Activated CD4-positive, alpha-beta T cell treated with anti-CD3 and anti-CD28 coated beads, Interleukin-2, amount 50 U/mL, for 1 hour (primary cell): ENCODE measurements around the gene PFAS.
A peak's percentile ranks its signal among the peaks of the same experiment; 100 is the strongest.
"Not testable (repeated sequence)": the region's sequence is repeated elsewhere in the genome, so short reads cannot be mapped to it uniquely, and the experiment has no call there.

Experiments used
- DNase-seq: peaks from one replicate; pipeline ENCODE4 v3.0.0-alpha.2; 2020

The PFAS gene, protein sequence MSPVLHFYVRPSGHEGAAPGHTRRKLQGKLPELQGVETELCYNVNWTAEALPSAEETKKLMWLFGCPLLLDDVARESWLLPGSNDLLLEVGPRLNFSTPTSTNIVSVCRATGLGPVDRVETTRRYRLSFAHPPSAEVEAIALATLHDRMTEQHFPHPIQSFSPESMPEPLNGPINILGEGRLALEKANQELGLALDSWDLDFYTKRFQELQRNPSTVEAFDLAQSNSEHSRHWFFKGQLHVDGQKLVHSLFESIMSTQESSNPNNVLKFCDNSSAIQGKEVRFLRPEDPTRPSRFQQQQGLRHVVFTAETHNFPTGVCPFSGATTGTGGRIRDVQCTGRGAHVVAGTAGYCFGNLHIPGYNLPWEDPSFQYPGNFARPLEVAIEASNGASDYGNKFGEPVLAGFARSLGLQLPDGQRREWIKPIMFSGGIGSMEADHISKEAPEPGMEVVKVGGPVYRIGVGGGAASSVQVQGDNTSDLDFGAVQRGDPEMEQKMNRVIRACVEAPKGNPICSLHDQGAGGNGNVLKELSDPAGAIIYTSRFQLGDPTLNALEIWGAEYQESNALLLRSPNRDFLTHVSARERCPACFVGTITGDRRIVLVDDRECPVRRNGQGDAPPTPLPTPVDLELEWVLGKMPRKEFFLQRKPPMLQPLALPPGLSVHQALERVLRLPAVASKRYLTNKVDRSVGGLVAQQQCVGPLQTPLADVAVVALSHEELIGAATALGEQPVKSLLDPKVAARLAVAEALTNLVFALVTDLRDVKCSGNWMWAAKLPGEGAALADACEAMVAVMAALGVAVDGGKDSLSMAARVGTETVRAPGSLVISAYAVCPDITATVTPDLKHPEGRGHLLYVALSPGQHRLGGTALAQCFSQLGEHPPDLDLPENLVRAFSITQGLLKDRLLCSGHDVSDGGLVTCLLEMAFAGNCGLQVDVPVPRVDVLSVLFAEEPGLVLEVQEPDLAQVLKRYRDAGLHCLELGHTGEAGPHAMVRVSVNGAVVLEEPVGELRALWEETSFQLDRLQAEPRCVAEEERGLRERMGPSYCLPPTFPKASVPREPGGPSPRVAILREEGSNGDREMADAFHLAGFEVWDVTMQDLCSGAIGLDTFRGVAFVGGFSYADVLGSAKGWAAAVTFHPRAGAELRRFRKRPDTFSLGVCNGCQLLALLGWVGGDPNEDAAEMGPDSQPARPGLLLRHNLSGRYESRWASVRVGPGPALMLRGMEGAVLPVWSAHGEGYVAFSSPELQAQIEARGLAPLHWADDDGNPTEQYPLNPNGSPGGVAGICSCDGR (N-terminal part only)

GRCh38 chr17:8248751-8249607 is at the start of gene PFAS:
TSS of gene PFAS (plus strand) at chr17:8249289. CDS start at chr17:8253938, 4,649 bp downstream.
- DNase-seq = peak; percentile 95

DNA sequence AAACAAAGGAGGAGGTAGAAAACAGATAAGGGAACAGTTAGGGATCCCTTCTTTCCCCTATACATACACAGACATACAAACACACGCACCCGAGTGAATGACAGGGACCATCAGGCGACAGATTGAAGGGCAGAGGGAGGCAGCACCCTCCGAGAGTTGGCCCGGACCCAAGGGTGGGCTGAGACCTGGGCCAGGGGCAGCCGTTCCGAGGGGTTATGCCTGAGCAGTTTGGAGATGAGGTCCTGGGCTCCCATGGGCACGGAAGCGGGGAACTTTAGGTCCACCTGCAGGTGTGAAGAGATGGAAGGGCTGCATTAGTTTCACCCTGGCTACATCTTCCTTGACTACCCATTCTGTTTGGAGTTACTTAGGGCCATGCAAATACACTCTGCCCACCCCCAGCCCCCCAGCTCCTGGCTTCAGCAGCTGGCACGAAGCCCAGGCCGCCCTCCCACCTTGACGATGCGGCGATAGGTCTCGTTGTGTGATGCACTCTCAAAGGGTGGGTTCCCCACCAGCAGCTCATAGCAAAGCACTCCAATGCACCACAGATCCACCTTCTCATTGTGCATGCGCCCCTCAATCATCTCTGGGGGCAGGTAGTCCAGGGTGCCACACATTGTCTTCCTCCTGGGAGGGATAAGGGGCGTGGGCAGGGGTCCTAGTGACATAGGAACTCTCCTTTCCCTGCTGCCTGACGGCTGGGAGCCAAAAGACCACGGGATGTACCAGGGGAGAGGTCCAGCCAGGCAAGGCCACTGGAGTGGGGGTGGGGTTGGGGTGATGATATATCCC is 44.1 kb upstream of the PFAS start:
- DNase-seq = no peak

DNA sequence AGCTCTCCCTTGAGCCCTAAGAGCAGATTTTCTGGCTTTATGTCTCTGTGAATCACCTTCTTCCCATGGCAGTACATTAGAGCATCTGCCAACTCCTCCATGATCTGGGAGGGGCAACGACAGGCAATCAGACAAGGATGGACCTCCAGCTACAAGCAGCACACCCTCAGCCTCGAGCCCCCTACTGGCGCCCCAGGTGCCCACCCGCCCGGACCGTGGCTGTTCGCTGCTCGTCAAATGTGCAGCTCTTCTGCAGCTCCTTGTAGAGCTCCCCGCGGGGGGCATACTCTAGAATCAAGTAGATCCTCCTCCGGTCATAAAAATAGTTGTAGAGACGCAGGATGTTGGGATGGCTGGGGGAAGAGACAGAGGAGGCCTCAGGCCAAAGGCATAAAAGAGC is 42.6 kb upstream of the PFAS start:
- DNase-seq = no peak

DNA sequence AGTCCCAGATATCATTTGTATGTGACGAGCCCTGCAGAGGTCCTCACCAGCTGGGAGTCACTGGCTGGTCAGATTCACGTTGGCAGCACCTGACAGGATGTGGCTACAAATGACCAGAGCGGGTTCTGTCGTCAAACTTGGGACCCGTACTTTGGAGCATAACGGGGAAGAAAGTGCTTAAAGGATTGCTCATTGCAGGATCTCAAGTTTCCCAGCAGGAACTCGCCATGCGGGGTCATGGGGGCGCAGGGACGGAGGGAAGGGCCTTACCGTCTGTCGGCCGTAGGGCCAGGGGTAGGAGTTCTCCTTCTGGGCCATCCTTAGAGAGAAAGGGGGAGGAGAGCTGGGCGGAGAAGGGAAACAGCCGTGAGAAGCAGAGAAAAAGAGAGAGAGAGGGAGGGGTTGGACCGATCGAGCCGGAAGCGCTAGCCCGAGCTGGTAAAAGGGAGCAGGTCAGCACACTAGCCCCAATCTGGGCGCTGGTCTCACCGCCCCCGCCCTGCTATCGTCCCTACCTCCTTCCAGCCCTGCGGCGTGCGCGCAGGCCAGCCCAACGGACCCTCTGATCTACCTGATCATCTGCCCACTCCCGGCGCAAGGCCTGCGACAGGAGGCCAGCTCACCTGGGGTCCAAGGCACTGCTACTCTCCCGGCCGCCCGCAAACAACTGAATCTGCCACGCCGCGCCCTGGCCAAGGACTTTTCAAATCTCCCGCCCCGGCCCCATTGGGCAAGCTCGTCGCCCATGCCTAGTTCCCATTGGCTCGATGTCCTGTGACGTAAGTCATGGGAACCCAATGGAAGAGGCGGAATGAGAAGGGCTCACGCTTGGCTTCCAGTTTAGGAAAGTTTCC is 39.0 kb upstream of the PFAS start, which contains the start of gene AURKB:
Gene AURKB, minus strand, starts transcription at position 669 of the 854 bp plus-strand sequence. Its CDS starts 351 bp downstream, at position 318.
- peak; percentile 90 for DNase-seq

DNA sequence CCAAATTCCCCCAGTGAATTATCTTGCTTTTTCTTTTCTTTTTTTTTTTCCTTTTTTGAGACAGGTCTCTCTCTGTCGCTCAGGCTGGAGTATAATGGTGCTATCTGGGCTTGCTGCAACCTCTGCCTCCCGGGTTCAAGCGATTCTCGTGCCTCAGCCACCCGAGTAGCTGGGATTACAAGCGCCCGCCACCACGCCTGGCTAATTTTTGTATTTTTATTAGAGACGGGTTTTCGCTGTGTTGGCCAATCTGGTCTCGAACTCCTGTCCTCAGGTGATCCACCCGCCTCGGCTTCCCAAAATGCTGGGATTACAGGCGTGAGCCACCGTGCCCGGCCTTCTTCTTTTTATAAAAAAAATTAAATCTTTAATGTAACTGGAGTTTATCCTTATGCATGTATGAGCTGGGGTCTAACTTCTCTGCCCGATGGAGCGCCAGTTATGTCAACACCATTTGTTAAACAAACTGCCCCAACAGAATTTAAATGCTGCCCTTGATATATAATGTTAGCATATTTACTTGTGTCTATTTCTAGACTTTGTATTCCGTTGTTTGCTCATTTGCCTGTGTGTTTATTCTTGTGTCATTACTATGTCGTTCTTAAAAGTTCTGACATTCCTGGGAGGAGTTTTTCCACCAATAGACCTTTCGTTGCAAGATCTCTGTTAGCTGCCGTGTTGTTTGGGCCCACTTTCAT is 38.2 kb upstream of the PFAS start:
- DNase-seq = no peak

GRCh38 chr17:8212312-8213180 is 36.5 kb upstream of the PFAS start:
- DNase-seq = no peak

DNA sequence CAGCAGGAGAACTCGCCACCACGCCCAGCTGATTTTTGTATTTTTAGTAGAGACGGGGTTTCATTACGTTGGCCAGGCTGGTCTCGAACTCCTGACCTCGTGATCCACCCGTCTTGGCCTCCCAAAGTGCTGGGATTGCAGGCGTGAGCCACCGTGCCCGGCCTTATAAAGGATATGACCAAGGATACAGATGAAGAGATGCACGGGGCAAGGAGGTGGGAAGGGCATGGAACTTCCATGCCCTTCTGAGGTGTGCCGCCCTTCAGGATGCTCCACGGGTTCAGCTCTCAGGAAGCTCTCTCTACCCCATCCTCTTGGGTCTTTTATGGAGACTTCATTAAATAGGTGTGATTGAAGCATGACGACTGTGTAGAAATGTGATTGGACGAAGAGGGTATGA is 35.1 kb upstream of the PFAS start:
- DNase-seq = not testable (repeated sequence)

- DNase-seq = peak; percentile 86
Measured at GRCh38 chr17:8220783-8221662, 28.1 kb upstream of the PFAS start.

- DNase-seq = peak; percentile 90
Measured at GRCh38 chr17:8221663-8222379, 27.3 kb upstream of the PFAS start.

GRCh38 chr17:8222380-8222629 is 26.8 kb upstream of the PFAS start:
- no peak for DNase-seq

- peak; percentile 88 for DNase-seq
Measured at GRCh38 chr17:8222630-8223355, 26.3 kb upstream of the PFAS start.

DNA sequence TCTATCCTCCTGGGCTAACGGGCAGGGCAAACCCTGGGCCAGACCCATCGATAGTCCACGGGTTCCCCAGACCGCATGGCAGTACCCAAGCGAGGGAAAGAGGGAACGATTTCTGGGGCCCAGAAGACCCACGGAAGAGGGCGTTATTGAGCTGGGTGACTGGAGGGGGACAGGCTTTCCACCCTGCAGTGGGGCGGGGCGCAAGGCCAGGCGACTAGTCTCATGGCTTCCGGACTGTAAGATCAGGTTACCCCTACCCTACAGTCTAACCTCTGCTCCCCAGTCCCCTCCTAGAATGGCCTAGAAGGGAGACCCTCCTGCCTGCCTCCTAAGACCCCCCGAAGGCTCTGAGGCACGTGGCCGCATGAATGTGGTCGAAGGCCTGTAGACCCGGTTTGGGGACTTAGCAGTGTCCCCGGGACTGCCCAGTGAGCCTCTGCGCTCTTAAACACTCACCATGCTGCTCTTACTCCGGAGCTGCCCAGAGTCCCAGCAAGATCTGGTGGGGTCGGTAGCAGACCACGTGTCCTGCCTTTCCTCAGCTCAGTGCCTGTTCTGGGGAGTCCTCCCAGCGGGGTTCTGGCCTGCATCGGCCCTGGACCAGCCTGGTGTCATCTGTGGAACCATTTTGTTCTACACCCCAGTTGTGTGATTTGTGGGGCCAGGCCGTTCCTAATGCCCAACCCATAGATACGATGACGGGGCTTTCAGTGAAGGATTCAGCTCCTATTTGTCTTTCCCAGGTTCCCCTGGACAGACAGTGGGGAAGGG is 25.5 kb upstream of the PFAS start:
- peak; percentile 52 for DNase-seq

GRCh38 chr17:8224891-8225812 is 23.9 kb upstream of the PFAS start:
- DNase-seq = no peak
